Nephron progenitor cell (in vitro differentiated cells): ENCODE results near the gene THPO.

Source experiments
- DNase-seq: peaks from one replicate; pipeline ENCODE4 v3.0.0; 2021
- H3K27ac Mint-ChIP-seq: 2 replicates; pipeline ENCODE4 v1.8.0; 2021; ENCODE audit warnings: mild to moderate bottlenecking, moderate library complexity, mixed read lengths
- H3K27me3 Mint-ChIP-seq: 2 replicates; pipeline ENCODE4 v1.8.0; 2021; ENCODE audit warnings: mild to moderate bottlenecking, low read depth, mixed read lengths; ENCODE audit not compliant: poor library complexity
- H3K36me3 Mint-ChIP-seq: 2 replicates; pipeline ENCODE4 v1.8.0; 2021; ENCODE audit warnings: low read depth, mixed read lengths
- H3K4me1 Mint-ChIP-seq: 2 replicates; pipeline ENCODE4 v1.8.0; 2021; ENCODE audit warnings: mixed read lengths
- H3K4me3 Mint-ChIP-seq: 2 replicates; pipeline ENCODE4 v1.8.0; 2021; ENCODE audit warnings: mild to moderate bottlenecking, moderate library complexity, mixed read lengths
- H3K9me3 Mint-ChIP-seq: 2 replicates; pipeline ENCODE4 v1.8.0; 2021; ENCODE audit warnings: mild to moderate bottlenecking, moderate library complexity, mixed read lengths
- TF ChIP-seq, protein P1 (sequence below): fragments of 200-600 bp; sonication (generic); IDR thresholded peaks from 2 replicates; pipeline ENCODE4 v1.5.0; 2021; ENCODE audit warnings: antibody characterized with exemption

Gene THPO

DNA sequence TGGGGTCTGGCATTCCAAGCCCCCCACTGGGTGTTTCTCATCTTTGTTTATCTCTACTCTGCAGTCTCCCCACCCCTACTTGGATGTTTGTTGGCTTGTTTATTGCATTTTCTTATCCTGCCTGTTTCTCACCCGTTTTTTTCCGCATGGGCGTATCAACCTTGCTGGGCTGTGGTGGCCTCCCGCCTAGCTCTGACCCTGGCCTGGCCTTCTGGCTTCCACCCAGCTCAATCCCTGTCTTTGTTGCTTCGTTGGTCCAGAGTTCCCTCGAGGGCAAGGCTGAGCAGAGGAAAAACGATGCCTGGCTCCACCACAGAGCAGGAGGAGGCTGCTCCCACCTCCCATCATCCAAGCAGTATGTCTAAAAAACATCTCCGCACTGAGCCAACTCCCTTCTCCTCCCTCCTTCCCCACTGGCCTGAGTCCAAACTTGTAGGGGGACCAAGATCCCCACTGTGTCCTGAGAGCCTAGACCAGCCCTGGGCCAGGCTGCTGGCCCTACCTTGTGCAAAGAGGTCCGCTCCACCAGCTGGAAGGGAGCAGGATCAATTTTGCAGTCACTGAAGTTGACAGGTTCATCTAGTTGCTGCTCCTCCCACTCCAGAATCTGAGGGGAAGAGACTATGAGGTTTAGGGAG is 26.4 kb downstream of the THPO start:
- Mint-ChIP-seq H3K9me3 (no peaks in the 10 kb centered on the region), H3K4me1 (peaks cover 28% of the 10 kb centered on the region), H3K4me3 (peak overlapping the region; percentile 18), H3K27ac (peak overlapping the region; percentile 90), H3K36me3 (peaks cover 14% of the 10 kb centered on the region), H3K27me3 (peaks cover 7% of the 10 kb centered on the region)
- no peak for DNase-seq
- TF ChIP-seq, protein P1, sequence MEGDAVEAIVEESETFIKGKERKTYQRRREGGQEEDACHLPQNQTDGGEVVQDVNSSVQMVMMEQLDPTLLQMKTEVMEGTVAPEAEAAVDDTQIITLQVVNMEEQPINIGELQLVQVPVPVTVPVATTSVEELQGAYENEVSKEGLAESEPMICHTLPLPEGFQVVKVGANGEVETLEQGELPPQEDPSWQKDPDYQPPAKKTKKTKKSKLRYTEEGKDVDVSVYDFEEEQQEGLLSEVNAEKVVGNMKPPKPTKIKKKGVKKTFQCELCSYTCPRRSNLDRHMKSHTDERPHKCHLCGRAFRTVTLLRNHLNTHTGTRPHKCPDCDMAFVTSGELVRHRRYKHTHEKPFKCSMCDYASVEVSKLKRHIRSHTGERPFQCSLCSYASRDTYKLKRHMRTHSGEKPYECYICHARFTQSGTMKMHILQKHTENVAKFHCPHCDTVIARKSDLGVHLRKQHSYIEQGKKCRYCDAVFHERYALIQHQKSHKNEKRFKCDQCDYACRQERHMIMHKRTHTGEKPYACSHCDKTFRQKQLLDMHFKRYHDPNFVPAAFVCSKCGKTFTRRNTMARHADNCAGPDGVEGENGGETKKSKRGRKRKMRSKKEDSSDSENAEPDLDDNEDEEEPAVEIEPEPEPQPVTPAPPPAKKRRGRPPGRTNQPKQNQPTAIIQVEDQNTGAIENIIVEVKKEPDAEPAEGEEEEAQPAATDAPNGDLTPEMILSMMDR, result no peak

DNA sequence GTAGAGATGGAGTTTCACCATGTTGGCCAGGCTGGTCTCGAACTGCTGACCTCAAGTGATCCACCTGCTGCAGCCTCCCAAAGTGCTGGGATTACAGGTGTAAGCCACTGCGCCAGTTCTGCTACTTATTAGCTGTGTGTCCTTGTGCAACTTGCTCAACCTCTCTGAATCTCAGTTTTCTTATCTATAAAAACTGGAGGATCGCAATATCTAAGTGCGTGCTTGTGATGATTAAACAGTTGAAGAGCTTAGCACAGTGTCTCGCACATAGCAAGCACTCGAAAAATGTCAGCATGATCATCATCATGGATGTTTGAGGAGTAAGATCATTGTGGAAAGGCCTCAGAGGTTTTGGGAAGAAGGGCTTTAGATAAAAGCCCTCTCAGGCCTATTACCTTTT is 27.4 kb downstream of the THPO start:
- no peak overlapping the region for H3K4me3 Mint-ChIP-seq
- H3K27me3 Mint-ChIP-seq, result peaks cover 7% of the 10 kb centered on the region
- TF ChIP-seq, protein P1, result no peak
- DNase-seq, result no peak
- H3K9me3 Mint-ChIP-seq, result no peaks in the 10 kb centered on the region
- peaks cover 31% of the 10 kb centered on the region for H3K4me1 Mint-ChIP-seq
- peaks cover 15% of the 10 kb centered on the region for H3K36me3 Mint-ChIP-seq
- no peak overlapping the region for H3K27ac Mint-ChIP-seq

DNA sequence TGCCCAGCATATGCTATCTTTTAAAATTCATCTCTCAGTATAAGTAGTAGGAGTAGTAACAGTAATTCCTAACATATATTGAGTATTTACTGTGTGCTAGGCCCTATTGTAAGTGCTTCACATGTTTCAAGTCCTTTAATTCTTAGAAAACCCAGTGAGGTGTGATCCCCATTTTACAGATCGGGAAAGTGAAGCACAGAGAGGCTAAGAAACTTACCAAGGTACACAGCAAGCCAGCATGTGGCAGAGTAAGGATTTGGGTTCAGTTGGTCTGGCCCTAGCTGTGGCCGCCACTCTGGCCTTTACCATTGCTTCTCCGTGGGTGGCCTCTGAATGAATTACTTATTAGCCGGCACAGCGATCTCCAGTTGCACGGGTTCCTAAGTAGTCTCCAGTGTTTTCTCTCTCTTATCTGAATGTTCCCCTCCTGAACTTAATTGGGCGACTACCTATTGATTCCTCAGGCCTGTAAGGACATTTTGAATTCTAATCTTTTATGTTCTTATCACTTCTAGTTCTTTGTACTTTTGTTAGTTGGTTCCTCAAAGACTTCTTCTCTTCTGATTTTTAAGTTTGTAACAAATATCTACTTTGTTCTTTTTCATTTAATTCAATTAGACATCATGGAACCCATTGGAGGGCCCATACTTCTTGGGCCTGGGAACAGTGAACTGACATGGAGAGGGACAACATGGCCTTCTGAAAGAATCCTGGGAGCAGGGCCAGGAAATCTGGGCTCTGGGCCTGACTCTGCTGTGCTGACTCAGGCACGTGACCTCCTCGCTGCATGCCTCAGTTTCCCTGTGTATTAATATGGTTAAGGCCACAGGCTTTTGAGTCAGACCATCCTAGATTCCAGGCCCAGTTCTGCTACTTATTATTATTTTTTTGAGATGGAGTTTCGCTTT is 28.2 kb downstream of the THPO start:
- Mint-ChIP-seq H3K4me1 (peaks cover 30% of the 10 kb centered on the region), H3K9me3 (no peaks in the 10 kb centered on the region), H3K4me3 (no peak overlapping the region), H3K36me3 (peaks cover 12% of the 10 kb centered on the region), H3K27ac (no peak overlapping the region), H3K27me3 (peaks cover 7% of the 10 kb centered on the region)
- TF ChIP-seq, protein P1, result no peak
- DNase-seq, result no peak

DNA sequence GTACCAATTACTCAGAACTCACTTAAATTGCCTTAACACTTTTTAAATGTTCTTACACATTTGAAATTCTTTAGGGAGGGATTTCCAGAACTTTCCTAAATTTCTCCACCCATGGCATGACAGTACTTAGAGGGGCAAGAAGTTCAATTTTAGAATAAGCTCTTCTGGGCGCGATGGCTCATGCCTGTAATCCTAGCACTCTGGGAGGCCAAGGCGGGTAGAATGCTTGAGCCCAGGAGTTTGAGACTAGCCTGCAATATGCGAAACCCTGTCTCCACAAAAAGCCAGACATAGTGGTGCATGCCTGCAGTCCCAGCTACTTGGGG is 30.0 kb downstream of the THPO start:
- TF ChIP-seq, protein P1, result no peak
- peaks cover 12% of the 10 kb centered on the region for H3K36me3 Mint-ChIP-seq
- H3K27me3 Mint-ChIP-seq, result peaks cover 7% of the 10 kb centered on the region
- no peak overlapping the region for H3K27ac Mint-ChIP-seq
- peaks cover 30% of the 10 kb centered on the region for H3K4me1 Mint-ChIP-seq
- DNase-seq, result no peak
- no peaks in the 10 kb centered on the region for H3K9me3 Mint-ChIP-seq
- no peak overlapping the region for H3K4me3 Mint-ChIP-seq

DNA sequence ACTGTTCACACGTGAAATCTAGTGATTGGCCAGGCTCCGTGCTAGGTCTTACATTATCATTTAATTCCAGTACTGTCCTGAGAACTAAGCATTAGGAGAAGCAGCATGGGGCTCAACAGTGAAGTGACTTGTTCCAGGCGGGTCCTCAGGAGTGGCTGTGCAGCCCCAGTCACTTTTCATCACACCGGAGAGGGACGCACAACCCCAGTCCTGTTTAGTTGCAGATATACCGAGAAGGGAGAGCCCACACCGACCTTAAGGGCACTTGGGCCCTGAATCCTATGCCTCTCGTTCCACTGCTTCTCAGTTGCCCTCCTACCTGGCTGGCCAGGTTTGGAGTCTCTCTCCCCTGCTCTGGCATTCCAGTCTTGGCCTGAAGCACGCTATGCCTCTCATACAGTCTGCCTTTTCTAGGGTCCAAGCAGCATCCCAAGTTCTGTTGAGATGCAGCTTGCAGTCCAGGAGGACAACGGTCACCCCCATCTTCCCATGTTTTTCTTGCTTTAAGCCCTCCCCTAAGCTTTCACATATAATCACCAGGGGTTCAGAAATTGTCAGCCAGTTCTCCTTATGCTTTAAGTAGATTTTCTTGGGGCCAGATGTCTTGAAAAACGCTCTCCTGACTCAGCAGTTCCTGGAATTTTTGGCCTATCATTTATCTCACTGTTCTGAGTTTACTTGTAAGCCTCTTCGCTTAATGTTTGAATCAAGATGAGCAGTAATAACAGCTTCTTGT is 30.5 kb downstream of the THPO start:
- H3K4me3 Mint-ChIP-seq, result no peak overlapping the region
- H3K27ac Mint-ChIP-seq, result peak overlapping the region; percentile 84
- H3K36me3 Mint-ChIP-seq, result peaks cover 15% of the 10 kb centered on the region
- no peaks in the 10 kb centered on the region for H3K9me3 Mint-ChIP-seq
- H3K27me3 Mint-ChIP-seq, result peaks cover 7% of the 10 kb centered on the region
- H3K4me1 Mint-ChIP-seq, result peaks cover 28% of the 10 kb centered on the region
- TF ChIP-seq, protein P1, result no peak
- DNase-seq, result no peak
